Measurements from ENCODE around the gene PHB1.
"Not testable (repeated sequence)": the region's sequence is repeated elsewhere in the genome, so short reads cannot be mapped to it uniquely, and the experiment has no call there.

Gene PHB1

GRCh38 chr17:49378311-49378710, 36.4 kb downstream of the PHB1 start:
- no peak for DNase-seq (ENCODE audit: low spot score)

- DNase-seq (ENCODE audit: low spot score) = no peak
These were observed 39.1 kb downstream of the PHB1 start for GRCh38 chr17:49375544-49375943.

GRCh38 chr17:49373115-49373514, 41.6 kb downstream of the PHB1 start:
- DNase-seq (ENCODE audit: low spot score) = no peak

- no peak for DNase-seq (ENCODE audit: low spot score)
These were observed 42.3 kb downstream of the PHB1 start for GRCh38 chr17:49372425-49372824.

GRCh38 chr17:49370971-49371834, 43.5 kb downstream of the PHB1 start:
- DNase-seq (ENCODE audit: low spot score) = no peak

- no peak for DNase-seq (ENCODE audit: low spot score)
These were observed 44.9 kb downstream of the PHB1 start for GRCh38 chr17:49369760-49370159.

- no peak for DNase-seq (ENCODE audit: low spot score)
These were observed 45.6 kb downstream of the PHB1 start for GRCh38 chr17:49369089-49369488.

- peak; percentile 68 for DNase-seq (ENCODE audit: low spot score)
These were observed 49.0 kb downstream of the PHB1 start for GRCh38 chr17:49365667-49366066.

GRCh38 chr17:49365126-49365525, 49.6 kb downstream of the PHB1 start:
- not testable (repeated sequence) for DNase-seq (ENCODE audit: low spot score)

GRCh38 chr17:49364119-49364518, 50.6 kb downstream of the PHB1 start:
- no peak for DNase-seq (ENCODE audit: low spot score)

- no peak for DNase-seq (ENCODE audit: low spot score)
These were observed 51.4 kb downstream of the PHB1 start for GRCh38 chr17:49363251-49363650.

GRCh38 chr17:49362723-49363117, 52.0 kb downstream of the PHB1 start:
- no peak for DNase-seq (ENCODE audit: low spot score)

- DNase-seq (ENCODE audit: low spot score) = peak; percentile 83
These were observed 52.6 kb downstream of the PHB1 start, which contains the start of gene ZNF652 for GRCh38 chr17:49361902-49362722. Gene ZNF652, minus strand, starts transcription at chr17:49362250. Its CDS starts 44,525 bp downstream, at chr17:49317725.

- DNase-seq (ENCODE audit: low spot score) = no peak
These were observed 53.4 kb downstream of the PHB1 start for GRCh38 chr17:49361129-49361901.

GRCh38 chr17:49360796-49361128, 53.9 kb downstream of the PHB1 start:
- DNase-seq (ENCODE audit: low spot score) = peak; percentile 85

GRCh38 chr17:49359990-49360795, 54.5 kb downstream of the PHB1 start:
- DNase-seq (ENCODE audit: low spot score) = peak; percentile 36

- DNase-seq (ENCODE audit: low spot score) = no peak
These were observed 55.9 kb downstream of the PHB1 start for GRCh38 chr17:49358641-49359247.

GRCh38 chr17:49357516-49357915, 57.2 kb downstream of the PHB1 start:
- DNase-seq (ENCODE audit: low spot score) = no peak

GRCh38 chr17:49356320-49356719, 58.4 kb downstream of the PHB1 start:
- no peak for DNase-seq (ENCODE audit: low spot score)
